ENCODE data around the gene SWI5.

The SWI5 gene

DNA sequence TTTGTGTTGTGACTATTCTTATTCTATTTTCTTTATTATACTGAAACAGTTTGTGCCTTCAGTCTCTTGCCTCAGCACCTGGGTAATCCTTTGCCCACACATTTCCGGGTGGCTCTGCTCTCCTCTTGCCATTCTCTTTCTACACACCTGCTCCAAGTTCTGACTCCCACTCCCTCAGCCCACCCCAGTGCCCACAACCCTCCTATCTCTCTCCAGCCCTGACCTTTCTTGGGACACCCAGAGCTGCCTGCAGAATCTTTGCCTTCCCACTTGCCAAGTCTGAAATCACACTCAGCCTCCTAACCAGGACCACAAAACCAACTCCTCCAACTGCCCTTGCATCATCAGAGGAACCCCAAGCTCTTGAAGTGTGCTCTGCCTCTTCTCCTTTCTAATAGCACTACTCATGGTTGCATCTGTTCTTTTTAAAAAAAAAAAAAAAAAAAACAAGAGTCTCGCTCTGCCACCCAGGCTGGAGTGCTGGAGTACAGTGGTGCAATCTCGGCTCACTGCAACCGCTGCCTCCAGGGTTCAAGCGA lies 4.1 kb downstream of the SWI5 start:
- no peak for FAIRE-seq

GRCh38 chr9:128282500-128282899 lies 6.4 kb downstream of the SWI5 start:
- no peak for FAIRE-seq

DNA sequence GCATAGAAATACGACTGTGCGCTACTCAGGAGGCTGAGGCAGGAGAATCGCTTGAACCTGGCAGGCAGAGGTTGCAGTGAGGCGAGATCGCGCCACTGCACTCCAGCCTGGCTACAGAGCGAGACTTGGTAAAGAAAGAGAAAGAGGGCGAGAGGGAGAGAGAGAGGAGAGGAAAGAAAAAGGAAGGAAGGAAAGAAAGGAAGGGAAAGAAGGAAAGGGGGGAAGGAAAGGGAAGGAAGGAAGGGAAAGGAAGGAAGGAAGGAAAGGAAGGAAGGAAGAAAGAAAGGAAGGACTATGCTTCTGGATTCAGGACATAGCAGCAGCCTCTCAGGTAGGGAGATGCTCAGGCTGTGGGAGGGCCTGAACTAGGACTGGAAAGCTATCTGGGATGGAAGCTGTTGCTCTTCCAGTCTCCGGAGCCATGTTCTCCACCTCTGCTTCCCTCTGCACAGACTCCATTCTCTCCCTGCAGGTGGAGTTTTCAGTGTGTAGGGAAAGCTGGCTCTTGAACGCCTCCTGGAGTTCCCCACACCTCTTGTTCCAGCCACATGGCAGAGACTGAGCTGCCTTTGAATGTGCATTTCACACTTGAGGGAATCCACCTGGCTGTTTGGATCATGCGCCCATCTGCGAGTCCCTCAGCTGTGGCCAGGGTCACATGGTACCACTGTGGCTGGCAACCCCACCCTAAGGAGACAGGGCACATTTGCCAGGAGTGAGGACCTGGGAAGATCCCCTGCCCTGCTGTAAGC lies 9.1 kb downstream of the SWI5 start:
- no peak for FAIRE-seq

GRCh38 chr9:128286440-128286839 lies 10.4 kb downstream of the SWI5 start:
- FAIRE-seq = no peak

GRCh38 chr9:128288273-128289004 lies 12.4 kb downstream of the SWI5 start:
- FAIRE-seq = no peak

DNA sequence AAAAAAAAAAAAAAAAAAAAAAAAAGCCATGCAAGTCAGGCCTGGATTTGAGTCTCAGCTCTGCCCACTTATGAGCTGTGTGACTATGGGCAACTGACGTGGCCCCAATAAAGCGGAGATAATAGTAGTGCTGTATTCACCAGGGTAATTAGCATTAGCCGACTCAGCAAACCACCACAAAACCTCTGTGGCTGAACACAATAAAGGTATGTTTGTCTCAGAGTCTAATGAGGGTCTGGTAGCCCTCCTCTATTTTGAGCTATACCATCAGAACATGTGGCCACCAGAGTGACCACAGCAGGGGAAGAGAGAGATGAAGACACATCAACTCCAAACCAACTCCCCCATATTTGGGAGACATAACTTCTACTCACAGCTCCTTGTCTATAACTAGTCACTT lies 15.9 kb downstream of the SWI5 start:
- FAIRE-seq = no peak

GRCh38 chr9:128293091-128293490 lies 17.0 kb downstream of the SWI5 start:
- FAIRE-seq = no peak

DNA sequence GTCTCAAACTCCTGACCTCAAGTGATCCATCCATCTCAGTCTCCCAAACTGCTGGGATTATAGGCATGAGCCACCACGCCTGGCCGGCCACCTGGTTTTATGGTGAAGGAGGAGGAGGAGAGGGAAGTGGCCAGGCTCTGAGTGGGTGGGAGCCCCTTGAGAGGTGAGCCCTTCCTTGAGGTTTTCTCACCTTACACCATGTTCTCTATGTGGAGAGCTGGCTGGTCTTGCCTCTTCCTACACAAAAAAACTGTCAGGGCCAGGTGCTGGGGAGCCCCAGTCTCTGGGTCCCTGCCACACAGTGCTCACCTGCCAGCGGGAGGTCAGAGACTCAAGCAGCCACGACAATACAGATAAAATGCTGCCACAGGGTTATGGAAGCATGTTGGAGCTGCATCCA lies 18.1 kb downstream of the SWI5 start:
- no peak for FAIRE-seq

DNA sequence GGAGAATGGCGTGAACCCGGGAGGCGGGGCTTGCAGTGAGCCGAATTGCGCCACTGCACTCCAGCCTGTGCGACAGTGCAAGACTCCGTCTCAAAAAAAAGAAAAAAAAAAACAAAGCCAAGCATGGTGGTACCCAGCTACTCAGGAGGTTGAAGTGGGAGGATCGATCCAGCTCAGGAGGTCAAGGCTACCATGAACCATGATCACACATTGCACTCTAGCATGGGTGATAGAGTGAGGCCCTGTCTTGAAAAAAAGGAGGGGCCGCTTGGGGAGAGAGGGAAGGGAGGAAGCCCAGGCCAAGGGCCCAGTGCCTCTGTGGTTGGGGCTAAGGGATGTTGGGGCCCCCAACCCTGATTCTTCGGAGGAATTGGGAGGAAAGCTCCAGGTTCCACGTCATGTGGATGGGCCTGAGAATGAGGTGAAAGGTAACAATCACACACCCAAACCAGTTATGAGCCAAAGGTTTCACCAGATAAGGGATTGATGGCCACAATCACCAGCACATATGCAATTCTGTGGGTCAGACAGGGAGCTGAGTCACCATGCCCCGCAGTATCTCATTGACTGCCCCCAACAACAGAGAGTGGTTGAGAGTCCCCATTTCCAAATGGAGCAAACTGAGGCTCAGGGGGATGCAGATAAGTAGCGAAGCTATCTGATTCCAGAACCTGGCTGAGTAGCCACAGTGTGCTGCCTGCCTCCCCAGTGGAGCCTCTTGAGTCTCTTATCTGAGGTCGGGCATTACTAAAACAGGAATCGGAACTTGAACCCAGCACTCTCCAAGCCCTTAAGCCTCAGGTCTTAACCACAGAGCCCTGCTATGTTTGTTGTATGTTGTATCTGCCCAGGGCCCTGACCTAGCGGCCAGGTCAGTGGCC lies 20.5 kb downstream of the SWI5 start:
- FAIRE-seq = no peak

GRCh38 chr9:128297221-128297773 lies 21.2 kb downstream of the SWI5 start:
- FAIRE-seq = no peak

GRCh38 chr9:128298535-128299482 lies 22.7 kb downstream of the SWI5 start:
- FAIRE-seq = no peak

DNA sequence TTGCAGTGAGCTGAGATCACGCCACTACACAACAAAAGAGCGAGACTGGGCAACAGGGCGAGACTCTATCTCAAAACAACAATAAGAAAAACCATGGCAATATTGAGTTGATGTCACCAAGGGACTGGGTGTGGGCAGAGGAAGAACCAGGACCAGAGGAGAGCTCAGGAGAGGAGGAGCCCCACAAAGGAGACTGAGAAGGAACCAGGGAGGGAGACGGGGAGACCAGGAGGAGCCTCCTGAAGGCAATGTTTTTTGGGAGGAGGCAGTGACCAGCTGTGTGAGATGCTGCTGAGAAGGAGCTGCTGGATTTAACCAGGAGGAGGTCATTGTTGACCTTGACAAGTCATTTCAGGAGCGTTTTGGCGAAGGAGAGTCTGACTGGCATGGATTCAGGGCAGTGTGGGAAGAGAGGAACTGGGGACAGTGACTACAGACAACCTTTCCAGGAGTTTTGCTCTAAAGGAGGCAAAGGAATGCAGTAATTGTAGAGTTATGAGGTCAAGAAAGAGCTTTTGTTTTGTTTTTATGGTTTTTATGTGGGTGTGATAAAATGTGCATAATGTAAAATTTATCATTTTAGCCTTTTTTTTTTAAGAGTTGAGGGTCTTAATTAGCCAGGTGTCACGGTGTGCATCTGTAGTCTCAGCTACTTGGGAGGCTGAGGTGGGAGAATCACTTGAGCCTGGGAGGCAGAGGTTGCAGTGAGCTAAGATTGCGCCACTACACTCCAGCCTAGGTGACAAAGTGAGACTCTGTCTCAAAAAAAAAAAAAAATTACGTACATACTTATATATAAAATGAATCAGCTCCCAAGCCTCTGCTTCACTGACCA lies 28.3 kb downstream of the SWI5 start:
- no peak for FAIRE-seq

GRCh38 chr9:128304971-128305288 lies 28.9 kb downstream of the SWI5 start:
- no peak for FAIRE-seq

GRCh38 chr9:128309551-128309950 lies 33.5 kb downstream of the SWI5 start:
- no peak for FAIRE-seq

GRCh38 chr9:128310461-128310860 lies 34.4 kb downstream of the SWI5 start:
- no peak for FAIRE-seq

DNA sequence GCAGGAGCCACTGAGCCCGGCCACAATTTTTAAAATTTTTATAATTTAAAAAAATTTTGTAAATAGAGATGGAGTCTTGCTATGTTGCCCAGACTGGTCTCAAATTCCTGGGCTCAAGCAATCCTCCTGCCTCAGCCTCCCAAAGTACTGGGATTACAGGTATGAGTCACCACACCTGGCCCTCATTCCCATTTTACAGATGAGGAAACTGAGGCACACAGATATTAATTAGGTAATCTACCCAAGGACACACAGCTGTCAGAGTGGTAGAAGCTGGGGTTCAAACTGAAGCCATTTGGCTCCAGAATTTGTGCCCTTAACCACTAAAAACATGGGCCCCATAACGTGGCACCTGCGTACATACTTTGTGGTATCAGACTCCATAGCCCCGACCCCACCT lies 38.6 kb downstream of the SWI5 start:
- FAIRE-seq = no peak

DNA sequence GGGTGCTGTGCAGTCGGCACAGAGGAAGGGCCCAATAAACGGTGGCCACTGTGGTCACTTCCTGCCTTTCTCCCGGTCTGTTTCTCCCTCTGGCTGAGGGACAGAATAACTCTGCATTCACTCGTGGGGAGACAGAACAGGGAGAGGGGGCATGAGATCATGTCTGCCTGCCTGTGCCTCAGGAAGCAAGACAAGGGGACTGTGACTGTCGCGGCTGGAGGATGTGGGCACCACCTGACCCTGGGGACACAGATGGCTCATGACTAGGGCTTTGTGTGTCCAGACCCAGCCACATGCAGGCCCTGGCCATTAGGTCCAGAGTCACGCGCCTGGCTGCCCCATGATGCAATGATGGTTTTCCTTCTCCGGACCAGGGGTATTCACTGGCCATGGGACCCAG lies 40.3 kb downstream of the SWI5 start:
- FAIRE-seq = no peak

GRCh38 chr9:128317629-128318028 lies 41.6 kb downstream of the SWI5 start:
- no peak for FAIRE-seq

GRCh38 chr9:128321343-128321742 lies 45.3 kb downstream of the SWI5 start:
- FAIRE-seq = no peak

DNA sequence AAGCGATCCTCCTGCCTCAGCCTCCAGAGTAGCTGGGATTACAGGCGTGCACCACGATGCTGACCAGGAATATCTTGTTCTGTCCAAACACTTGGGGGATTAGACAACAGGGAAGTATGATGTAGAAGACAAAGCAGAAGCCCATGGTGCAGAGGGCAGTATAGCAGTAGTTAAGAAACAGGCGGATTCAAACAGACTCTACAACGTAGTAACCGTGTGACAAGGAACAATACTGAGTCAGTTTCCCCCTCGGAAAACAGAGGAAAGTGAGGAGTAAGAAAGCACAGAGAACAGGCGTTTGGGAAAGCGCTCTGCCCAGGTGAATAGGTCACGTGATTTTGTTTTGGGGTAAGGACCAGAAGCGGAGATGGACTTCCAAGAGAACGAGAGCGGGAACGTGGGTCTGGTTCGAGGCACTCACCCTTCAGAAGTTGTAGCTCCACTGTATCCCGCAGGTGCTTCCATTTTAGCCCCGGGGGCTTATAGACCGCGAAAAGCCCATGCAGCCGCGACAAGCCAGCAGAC lies 45.9 kb downstream of the SWI5 start:
- FAIRE-seq = no peak
